ENCODE results near the gene BRD4.
A peak's percentile ranks its signal among the peaks of the same experiment; 100 is the strongest.

Gene BRD4

DNA sequence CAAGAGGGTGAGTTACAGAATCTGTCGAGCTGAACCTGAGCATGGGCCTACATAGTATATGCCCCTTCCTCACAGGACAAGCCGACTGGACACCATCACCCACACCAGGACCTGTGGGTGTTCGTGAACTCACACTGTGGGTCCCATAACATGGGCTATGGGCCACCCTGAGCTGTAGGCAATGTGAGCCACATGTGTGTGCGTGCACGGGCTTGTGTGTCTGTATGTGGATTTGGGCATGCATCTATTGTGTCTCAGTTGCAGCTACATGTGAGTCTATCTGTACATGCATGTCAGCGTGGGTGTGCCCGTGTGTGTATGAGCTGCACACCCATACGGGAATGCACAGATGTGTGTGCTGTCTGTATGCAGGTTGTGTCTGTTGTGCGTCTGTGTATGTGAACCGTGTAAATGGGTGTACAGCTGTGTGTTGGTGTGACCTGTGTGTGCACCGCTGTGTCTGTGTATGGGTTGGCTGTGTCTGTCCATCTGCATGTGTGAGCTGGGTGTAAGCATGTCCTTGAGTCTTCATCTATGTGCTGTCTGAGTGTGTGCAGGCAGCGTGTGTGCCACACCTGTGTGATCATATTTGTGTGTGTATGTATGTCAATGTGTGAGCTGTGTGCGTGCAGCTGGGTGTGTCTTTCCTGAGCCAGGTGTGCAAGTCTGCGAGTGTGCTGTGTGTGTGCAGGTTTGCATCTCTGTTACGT lies 133.2 kb downstream of the BRD4 start:
- Histone ChIP-seq H3K9ac (ENCODE audit: low read depth, low read length) (peak overlapping the region; percentile 18), H3K4me2 (ENCODE audit: low read length) (peak overlapping the region; percentile 89), H3K9me3 (replicated peaks; ENCODE audit: low read length) (no peaks in the 10 kb centered on the region), H3K4me1 (ENCODE audit: control insufficient read depth, insufficient read depth, low read length) (peaks cover 41% of the 10 kb centered on the region), H3K4me3 (ENCODE audit: low read length) (peak overlapping the region; percentile 52), H3K27me3 (ENCODE audit: control insufficient read depth, insufficient read depth, low read length) (no peaks in the 10 kb centered on the region), H3K36me3 (ENCODE audit: insufficient read depth, low read length) (peaks cover 4% of the 10 kb centered on the region)

DNA sequence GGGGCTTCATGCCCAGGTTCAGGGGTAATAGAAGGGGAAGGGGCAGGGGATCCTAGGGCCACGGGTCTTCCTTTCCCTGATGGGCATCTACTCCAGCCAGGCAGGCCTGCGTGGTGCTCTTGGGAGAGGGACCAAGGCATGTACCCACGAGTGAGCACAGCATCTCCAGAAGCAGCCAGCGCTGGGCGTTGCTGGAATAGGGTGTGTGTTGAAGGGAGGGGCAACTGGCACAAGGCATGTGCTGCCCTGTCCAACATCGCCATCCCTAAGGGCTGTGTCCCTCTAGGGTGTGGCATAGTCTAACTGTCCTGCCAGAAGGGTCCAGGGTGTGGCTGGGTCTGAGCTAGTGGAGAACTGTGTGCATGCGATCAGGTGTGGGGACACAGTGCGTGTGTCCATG lies 134.4 kb downstream of the BRD4 start:
- H3K4me2 ChIP-seq (ENCODE audit: low read length): peak overlapping the region; percentile 53
- no peak overlapping the region for H3K4me3 ChIP-seq (ENCODE audit: low read length)
- no peaks in the 10 kb centered on the region for H3K9me3 ChIP-seq (replicated peaks; ENCODE audit: low read length)
- peaks cover 4% of the 10 kb centered on the region for H3K36me3 ChIP-seq (ENCODE audit: insufficient read depth, low read length)
- peaks cover 42% of the 10 kb centered on the region for H3K4me1 ChIP-seq (ENCODE audit: control insufficient read depth, insufficient read depth, low read length)
- H3K27me3 ChIP-seq (ENCODE audit: control insufficient read depth, insufficient read depth, low read length): no peaks in the 10 kb centered on the region
- peak overlapping the region; percentile 8 for H3K9ac ChIP-seq (ENCODE audit: low read depth, low read length)

DNA sequence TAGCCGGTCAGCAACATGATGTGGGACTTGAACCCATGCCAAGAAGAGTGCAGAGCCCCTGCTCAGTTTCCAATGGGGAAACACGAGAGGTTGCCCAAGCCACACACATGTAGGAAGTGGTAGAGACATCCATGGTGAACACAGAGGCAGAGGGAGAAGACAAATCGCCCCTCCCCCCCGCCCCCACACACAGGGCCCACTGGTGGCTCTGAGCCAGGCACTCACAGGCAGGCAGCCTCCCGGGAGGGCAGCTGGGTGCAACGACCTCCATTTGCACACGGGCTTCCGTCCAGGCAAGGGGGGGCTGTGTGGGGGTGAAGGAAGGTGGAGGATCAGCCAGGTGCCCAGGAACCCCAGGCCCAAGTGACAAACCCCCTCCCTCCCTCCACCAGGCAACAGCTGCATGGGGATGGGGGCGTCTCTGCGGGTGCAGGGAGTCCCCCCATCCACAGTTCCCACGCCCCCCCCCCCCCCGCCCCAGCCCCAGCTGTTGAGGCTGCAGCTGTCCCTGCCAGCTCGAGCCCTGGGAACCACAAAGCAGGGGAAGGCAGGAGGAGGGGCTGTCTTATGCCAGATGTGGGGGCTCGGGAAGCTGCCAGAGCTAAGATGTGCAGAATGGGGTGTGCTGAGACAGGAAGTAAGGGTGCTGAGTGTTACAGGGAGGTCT lies 134.9 kb downstream of the BRD4 start:
- peak overlapping the region; percentile 8 for H3K9ac ChIP-seq (ENCODE audit: low read depth, low read length)
- H3K27me3 ChIP-seq (ENCODE audit: control insufficient read depth, insufficient read depth, low read length): no peaks in the 10 kb centered on the region

DNA sequence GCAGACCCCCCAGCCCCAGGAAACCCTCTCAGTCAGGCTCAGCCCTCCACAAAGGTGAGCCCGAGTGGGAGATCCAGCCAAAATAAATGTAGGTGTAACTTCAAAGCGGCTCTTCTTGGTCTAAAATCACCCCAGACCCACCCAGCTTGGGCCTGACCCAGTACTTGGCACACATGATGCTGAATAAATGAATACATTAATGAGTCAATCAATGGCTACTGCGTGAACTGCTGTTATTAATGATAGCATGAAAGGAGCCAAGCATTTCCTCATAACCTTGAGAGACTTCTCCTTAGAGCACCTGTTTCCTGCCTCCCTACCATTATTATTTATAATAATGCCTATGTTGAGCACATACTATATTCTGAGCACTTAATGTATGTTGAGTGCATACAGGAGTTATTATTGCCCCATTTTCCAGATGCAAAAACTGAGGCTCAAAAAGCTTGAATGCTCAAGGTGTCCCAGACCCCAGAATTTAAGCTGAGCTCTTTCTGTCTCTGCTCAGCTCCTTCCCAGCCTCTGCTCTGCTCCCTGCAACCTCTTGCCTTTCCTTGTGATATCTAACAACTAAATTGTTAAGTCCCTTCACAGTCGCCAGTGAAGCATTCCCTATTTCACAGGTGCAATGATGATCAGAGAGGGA lies 135.9 kb downstream of the BRD4 start:
- no peaks in the 10 kb centered on the region for H3K9me3 ChIP-seq (replicated peaks; ENCODE audit: low read length)
- no peak overlapping the region for H3K9ac ChIP-seq (ENCODE audit: low read depth, low read length)
- peaks cover 14% of the 10 kb centered on the region for H3K36me3 ChIP-seq (ENCODE audit: insufficient read depth, low read length)
- H3K4me2 ChIP-seq (ENCODE audit: low read length): no peak overlapping the region
- H3K27me3 ChIP-seq (ENCODE audit: control insufficient read depth, insufficient read depth, low read length): no peaks in the 10 kb centered on the region
- peaks cover 42% of the 10 kb centered on the region for H3K4me1 ChIP-seq (ENCODE audit: control insufficient read depth, insufficient read depth, low read length)
- H3K4me3 ChIP-seq (ENCODE audit: low read length): no peak overlapping the region

More for the DNA sequence above, 134.9 kb downstream of the BRD4 start:
- Histone ChIP-seq H3K9me3 (replicated peaks; ENCODE audit: low read length) (no peaks in the 10 kb centered on the region), H3K4me3 (ENCODE audit: low read length) (no peak overlapping the region), H3K4me2 (ENCODE audit: low read length) (peak overlapping the region; percentile 53), H3K36me3 (ENCODE audit: insufficient read depth, low read length) (peaks cover 5% of the 10 kb centered on the region), H3K4me1 (ENCODE audit: control insufficient read depth, insufficient read depth, low read length) (peaks cover 42% of the 10 kb centered on the region)

DNA sequence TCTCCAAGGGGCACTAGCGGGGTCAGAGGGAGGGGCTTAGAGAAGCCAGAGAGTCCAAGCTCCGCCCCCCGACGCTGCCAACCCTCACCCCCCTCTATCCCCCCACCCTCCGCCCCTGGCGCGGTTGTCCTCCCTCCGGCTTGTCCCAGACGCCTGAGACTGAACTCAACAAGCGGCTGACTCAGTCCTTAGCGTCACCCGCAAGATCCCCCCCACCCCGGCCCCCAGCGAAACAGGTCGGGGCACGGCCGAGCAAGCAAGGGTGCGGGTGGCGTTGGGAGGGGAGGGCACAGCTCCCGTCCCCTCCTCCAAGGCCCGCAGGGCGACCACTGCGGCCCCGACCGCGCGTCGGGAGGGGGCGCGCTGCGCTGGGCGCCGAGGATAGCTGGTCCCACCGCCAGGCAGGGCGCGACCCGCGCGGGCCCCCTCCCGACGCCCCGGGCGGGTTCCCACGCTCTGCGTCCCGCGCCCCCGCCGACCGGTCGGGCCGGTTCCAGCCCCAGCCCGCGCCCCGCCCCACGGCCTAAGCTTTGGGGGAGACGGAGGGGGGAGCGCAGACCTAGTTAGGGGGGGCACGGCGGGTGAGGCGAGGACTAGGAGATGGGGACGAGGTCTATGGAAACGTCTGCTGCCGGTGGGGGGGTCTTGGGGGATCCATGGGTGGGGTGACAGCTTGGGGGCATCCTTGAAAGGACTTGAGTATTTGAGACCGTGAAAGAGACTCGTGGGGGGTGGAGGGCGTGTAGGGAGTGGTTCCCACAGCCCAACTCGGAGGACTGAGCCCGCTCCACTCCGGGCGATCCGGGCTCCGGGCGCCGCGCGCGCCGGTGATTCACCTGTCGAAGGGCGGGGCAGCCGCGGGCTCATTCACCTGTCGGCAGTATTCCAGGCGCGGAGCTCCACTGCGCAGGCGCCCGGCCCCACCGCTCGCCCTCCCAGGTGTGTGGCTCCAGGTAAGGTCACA lies 136.7 kb downstream of the BRD4 start:
- H3K4me2 ChIP-seq (ENCODE audit: low read length): peak overlapping the region; percentile 83
- no peaks in the 10 kb centered on the region for H3K9me3 ChIP-seq (replicated peaks; ENCODE audit: low read length)
- peaks cover 38% of the 10 kb centered on the region for H3K4me1 ChIP-seq (ENCODE audit: control insufficient read depth, insufficient read depth, low read length)
- peak overlapping the region; percentile 62 for H3K4me3 ChIP-seq (ENCODE audit: low read length)
- H3K9ac ChIP-seq (ENCODE audit: low read depth, low read length): peak overlapping the region; percentile 72
- no peaks in the 10 kb centered on the region for H3K27me3 ChIP-seq (ENCODE audit: control insufficient read depth, insufficient read depth, low read length)
- peaks cover 18% of the 10 kb centered on the region for H3K36me3 ChIP-seq (ENCODE audit: insufficient read depth, low read length)

DNA sequence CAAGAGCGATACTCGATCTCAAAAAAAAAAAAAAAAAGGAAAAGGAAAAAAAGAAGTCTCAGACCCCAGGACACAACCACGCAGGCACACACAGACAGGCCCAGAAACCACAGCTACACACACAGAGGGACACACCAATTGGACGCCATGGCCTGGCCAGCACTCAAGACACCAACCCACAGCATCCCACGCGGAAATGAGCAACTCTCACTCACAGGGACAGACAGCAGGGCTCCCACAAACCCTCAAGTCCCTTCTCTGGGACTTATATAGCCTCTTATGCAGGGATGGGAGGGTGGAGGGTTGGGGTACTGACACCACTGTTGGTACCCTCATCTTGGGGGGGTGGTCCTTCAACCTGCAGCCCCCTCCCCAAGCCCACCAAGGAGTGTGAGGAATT lies 137.4 kb downstream of the BRD4 start:
- peaks cover 18% of the 10 kb centered on the region for H3K36me3 ChIP-seq (ENCODE audit: insufficient read depth, low read length)
- peaks cover 38% of the 10 kb centered on the region for H3K4me1 ChIP-seq (ENCODE audit: control insufficient read depth, insufficient read depth, low read length)
- peak overlapping the region; percentile 62 for H3K4me3 ChIP-seq (ENCODE audit: low read length)
- no peaks in the 10 kb centered on the region for H3K9me3 ChIP-seq (replicated peaks; ENCODE audit: low read length)
- H3K4me2 ChIP-seq (ENCODE audit: low read length): peak overlapping the region; percentile 83
- no peaks in the 10 kb centered on the region for H3K27me3 ChIP-seq (ENCODE audit: control insufficient read depth, insufficient read depth, low read length)
- peak overlapping the region; percentile 68 for H3K9ac ChIP-seq (ENCODE audit: low read depth, low read length)

DNA sequence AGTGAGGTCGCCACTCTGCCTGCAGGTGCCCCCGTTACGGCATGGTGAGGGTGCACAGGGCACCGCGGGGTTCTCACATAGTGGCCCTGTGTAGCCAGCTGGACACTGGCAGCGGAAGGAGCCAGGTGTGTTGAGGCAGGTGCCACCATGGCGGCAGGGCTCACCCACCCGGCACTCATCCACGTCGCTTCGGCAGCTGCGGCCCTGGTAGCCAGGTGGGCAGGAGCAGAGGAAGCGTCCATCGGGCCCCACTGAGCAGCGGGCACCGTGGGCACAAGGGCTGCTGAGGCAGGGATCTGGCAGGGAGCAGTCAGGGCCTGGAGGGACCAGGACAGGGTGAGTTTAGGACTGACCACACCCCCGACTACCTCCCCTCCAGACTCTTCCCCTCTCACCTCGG lies 140.4 kb downstream of the BRD4 start:
- H3K4me2 ChIP-seq (ENCODE audit: low read length): no peak overlapping the region
- H3K27me3 ChIP-seq (ENCODE audit: control insufficient read depth, insufficient read depth, low read length): no peaks in the 10 kb centered on the region
- peaks cover 20% of the 10 kb centered on the region for H3K36me3 ChIP-seq (ENCODE audit: insufficient read depth, low read length)
- peaks cover 22% of the 10 kb centered on the region for H3K4me1 ChIP-seq (ENCODE audit: control insufficient read depth, insufficient read depth, low read length)
- H3K9ac ChIP-seq (ENCODE audit: low read depth, low read length): no peak overlapping the region
- H3K4me3 ChIP-seq (ENCODE audit: low read length): no peak overlapping the region
- no peaks in the 10 kb centered on the region for H3K9me3 ChIP-seq (replicated peaks; ENCODE audit: low read length)

DNA sequence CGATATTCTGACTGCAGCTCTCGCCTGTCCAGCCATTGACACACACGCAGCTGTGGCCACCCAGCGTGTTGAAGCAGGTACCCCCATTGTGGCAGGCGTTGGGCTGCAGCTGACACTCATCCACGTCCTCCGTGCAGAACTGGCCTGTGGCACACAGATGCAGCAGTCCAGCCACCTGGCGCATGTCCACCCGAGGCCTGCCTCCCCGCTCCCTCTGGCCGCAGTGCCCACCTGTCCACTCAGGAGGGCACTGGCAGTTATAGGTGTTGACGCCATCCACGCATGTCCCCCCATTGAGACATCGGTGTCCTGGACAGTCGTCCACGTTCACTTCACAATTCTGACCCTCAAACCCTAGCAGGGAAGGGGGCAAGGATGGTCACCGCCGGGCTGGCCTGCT lies 140.8 kb downstream of the BRD4 start:
- no peak overlapping the region for H3K4me2 ChIP-seq (ENCODE audit: low read length)
- no peaks in the 10 kb centered on the region for H3K27me3 ChIP-seq (ENCODE audit: control insufficient read depth, insufficient read depth, low read length)
- no peak overlapping the region for H3K4me3 ChIP-seq (ENCODE audit: low read length)
- peaks cover 18% of the 10 kb centered on the region for H3K4me1 ChIP-seq (ENCODE audit: control insufficient read depth, insufficient read depth, low read length)
- no peaks in the 10 kb centered on the region for H3K9me3 ChIP-seq (replicated peaks; ENCODE audit: low read length)
- H3K36me3 ChIP-seq (ENCODE audit: insufficient read depth, low read length): peaks cover 21% of the 10 kb centered on the region
- H3K9ac ChIP-seq (ENCODE audit: low read depth, low read length): no peak overlapping the region

DNA sequence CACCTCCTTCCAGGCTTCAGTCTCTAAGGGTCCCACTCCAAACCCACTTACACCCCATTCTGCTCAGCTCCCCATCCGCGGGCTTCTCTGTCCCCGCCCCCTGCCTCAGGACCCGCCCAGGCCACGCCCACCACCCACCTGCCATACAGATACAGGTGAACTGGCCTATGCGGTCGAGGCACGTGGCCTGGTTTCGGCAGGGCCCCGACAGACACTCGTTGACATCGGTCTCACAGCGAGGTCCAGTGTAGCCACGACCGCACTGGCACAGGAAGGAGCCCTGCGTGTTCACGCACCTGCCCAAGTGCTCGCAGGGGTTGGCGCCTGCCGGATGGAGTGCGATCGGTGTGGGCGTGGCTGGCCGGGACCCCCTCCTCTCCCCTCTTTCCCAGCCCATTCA lies 143.5 kb downstream of the BRD4 start:
- H3K4me3 ChIP-seq (ENCODE audit: low read length): no peak overlapping the region
- no peaks in the 10 kb centered on the region for H3K27me3 ChIP-seq (ENCODE audit: control insufficient read depth, insufficient read depth, low read length)

DNA sequence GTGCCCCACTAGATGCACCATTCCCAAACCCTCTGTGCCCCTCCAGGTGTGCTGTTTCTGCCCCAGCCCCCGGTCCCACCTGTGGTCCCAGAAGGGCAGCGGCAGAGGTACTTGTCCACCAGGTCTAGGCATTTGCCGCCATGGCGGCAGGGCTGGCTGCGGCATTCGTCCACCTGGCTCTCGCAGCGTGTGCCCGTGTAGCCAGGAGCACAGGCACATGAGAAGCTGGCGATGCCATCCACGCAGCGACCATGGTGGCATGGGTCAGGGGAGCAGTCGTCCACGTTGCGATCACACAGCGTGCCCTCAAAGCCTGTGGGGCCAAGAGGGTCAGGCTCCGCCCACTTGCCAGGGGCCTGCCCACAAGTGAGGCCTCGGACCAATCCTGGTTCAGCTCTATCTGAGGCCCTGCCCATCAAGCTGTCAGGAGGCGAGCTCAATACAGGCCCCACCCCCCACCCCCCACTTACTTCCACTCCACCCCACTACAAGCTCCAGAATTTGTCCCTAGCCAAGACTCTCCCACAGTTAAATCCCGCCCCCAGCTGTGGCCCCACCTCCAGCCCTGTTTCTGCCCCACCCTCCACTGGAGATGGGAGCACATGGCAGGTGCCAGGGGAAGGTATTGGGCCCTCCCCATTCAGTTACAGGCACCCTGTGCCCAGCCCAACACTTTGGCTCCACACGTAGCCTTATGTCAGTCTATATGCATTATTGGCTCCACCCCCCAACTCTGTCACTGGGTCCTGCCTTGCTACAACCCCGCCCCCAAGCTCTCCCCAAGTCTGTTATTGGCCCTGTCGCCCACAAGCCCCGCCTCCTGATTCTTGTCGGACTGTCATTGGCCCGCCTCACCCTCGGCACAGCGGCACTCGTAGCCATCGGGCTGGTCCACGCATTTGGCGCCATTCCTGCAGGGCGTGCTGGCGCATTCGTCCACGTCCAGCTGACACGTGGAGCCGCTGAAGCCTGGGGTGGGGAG lies 145.0 kb downstream of the BRD4 start:
- no peaks in the 10 kb centered on the region for H3K9me3 ChIP-seq (replicated peaks; ENCODE audit: low read length)
- peaks cover 19% of the 10 kb centered on the region for H3K36me3 ChIP-seq (ENCODE audit: insufficient read depth, low read length)
- no peaks in the 10 kb centered on the region for H3K4me1 ChIP-seq (ENCODE audit: control insufficient read depth, insufficient read depth, low read length)
- no peak overlapping the region for H3K4me2 ChIP-seq (ENCODE audit: low read length)
- H3K9ac ChIP-seq (ENCODE audit: low read depth, low read length): no peak overlapping the region
- H3K27me3 ChIP-seq (ENCODE audit: control insufficient read depth, insufficient read depth, low read length): no peaks in the 10 kb centered on the region
- no peak overlapping the region for H3K4me3 ChIP-seq (ENCODE audit: low read length)

More for the DNA sequence above, 143.5 kb downstream of the BRD4 start:
- H3K4me1 ChIP-seq (ENCODE audit: control insufficient read depth, insufficient read depth, low read length): no peaks in the 10 kb centered on the region
- no peak overlapping the region for H3K4me2 ChIP-seq (ENCODE audit: low read length)
- H3K36me3 ChIP-seq (ENCODE audit: insufficient read depth, low read length): peaks cover 21% of the 10 kb centered on the region
- no peaks in the 10 kb centered on the region for H3K9me3 ChIP-seq (replicated peaks; ENCODE audit: low read length)
- H3K9ac ChIP-seq (ENCODE audit: low read depth, low read length): no peak overlapping the region
